Measurements from ENCODE around the gene RACGAP1. TPM values are rescaled to one million over a fixed set of nuclear protein-coding genes. Genes with fewer than 3 reads are reported as not detected.

Gene RACGAP1
- total RNA-seq, 1 experiment from 2014 or later, result 78.6 TPM

DNA sequence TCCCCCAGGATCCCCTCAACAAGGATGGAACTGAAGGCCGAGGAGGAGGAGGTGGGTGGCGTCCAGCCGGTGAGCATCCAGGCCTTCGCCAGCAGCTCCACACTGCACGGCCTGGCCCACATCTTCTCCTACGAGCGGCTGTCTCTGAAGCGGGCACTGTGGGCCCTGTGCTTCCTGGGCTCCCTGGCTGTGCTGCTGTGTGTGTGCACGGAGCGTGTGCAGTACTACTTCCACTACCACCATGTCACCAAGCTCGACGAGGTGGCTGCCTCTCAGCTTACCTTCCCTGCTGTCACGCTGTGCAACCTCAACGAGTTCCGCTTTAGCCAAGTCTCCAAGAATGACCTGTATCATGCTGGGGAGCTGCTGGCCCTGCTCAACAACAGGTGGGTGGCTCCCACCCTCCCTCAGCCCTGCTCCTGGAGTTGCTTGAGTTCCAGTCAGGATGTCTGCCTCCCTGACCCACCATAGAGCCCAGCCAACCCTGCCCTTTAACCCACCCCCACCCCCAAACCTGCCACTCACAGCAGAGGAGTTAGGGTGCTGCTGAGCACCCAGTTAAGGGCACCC, 33.5 kb upstream of the RACGAP1 start:
- H3K9ac ChIP-seq (ENCODE audit: low read length), result peak overlapping the region; percentile 79; the same call in 1 of the 2 replicates
- H3K27me3 ChIP-seq (ENCODE audit: low read length), result no peaks in the 10 kb centered on the region
- H4K20me1 ChIP-seq (ENCODE audit: insufficient read depth, low read depth, low read length), result no peaks in the 10 kb centered on the region
- no peaks in the 10 kb centered on the region for H3K36me3 ChIP-seq (ENCODE audit: insufficient read depth, low read length)
- no peaks in the 10 kb centered on the region for H3K9me2 ChIP-seq (replicated peaks; ENCODE audit: insufficient read depth, low read length)
- peaks cover 34% of the 10 kb centered on the region for H3K4me1 ChIP-seq (ENCODE audit: low read length)
- no peak overlapping the region for H3K27ac ChIP-seq (ENCODE audit: low read length)
- H3K4me3 ChIP-seq (ENCODE audit: low read length), result peak overlapping the region; percentile 81; the same call in 1 of the 2 replicates
- H2AFZ ChIP-seq (ENCODE audit: low read length), result no peak overlapping the region
- peak overlapping the region; percentile 96 for H3K4me2 ChIP-seq (ENCODE audit: low read depth, low read length, poor library complexity, severe bottlenecking)
- no peaks in the 10 kb centered on the region for H3K79me2 ChIP-seq (ENCODE audit: low read length)
- H3K9me3 ChIP-seq (ENCODE audit: low read length), result no peaks in the 10 kb centered on the region
- DNase-seq, result no peak

DNA sequence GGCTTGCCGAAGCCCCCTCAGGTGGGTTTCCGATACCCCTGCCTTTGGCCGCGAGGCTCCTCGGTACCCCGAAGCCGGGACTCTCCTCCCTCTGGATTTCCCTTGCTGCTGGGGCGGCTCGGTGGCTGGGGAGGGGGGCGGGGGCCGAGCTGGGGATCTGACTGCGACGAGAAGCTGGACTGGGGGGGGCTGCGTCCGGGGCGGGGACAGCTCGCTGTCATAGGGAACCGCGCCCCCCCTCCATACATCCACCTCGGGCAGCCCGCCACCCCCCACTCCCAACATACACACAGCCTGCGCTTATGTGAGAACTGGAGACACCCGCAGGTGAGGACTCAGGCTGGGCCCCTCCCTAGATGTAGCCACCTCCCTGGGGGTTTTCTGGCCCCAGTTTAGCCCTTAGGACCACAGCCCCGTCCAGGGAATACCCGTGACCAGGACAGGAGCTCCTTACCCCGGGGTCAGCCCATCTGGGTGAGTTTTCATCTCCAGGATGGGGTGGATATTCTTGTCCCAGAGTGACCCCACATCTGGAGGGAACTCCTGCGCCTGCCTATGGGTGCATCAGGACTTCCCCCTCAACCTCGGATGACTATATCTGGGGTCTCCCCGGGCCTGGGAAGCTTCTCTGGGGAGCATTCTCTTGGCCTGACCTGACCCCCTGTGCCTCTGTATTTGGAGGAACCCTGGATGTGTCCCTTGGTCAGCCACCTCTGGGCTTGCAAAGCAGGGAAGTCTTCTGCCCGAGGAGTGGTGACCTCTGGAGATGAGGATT, 32.8 kb upstream of the RACGAP1 start:
- peak overlapping the region; percentile 16; the same call in 1 of the 2 replicates for H3K27ac ChIP-seq (ENCODE audit: low read length)
- H2AFZ ChIP-seq (ENCODE audit: low read length), result peak overlapping the region; percentile 49; the same call in 1 of the 2 replicates
- H3K4me2 ChIP-seq (ENCODE audit: low read depth, low read length, poor library complexity, severe bottlenecking), result peak overlapping the region; percentile 96
- H3K27me3 ChIP-seq (ENCODE audit: low read length), result no peaks in the 10 kb centered on the region
- no peaks in the 10 kb centered on the region for H3K9me2 ChIP-seq (replicated peaks; ENCODE audit: insufficient read depth, low read length)
- no peaks in the 10 kb centered on the region for H3K79me2 ChIP-seq (ENCODE audit: low read length)
- H3K36me3 ChIP-seq (ENCODE audit: insufficient read depth, low read length), result no peaks in the 10 kb centered on the region
- peak; percentile 65 for DNase-seq
- peak overlapping the region; percentile 81 for H3K4me3 ChIP-seq (ENCODE audit: low read length)
- no peaks in the 10 kb centered on the region for H4K20me1 ChIP-seq (ENCODE audit: insufficient read depth, low read depth, low read length)
- peaks cover 40% of the 10 kb centered on the region for H3K4me1 ChIP-seq (ENCODE audit: low read length)
- H3K9ac ChIP-seq (ENCODE audit: low read length), result peak overlapping the region; percentile 79
- H3K9me3 ChIP-seq (ENCODE audit: low read length), result no peaks in the 10 kb centered on the region

DNA sequence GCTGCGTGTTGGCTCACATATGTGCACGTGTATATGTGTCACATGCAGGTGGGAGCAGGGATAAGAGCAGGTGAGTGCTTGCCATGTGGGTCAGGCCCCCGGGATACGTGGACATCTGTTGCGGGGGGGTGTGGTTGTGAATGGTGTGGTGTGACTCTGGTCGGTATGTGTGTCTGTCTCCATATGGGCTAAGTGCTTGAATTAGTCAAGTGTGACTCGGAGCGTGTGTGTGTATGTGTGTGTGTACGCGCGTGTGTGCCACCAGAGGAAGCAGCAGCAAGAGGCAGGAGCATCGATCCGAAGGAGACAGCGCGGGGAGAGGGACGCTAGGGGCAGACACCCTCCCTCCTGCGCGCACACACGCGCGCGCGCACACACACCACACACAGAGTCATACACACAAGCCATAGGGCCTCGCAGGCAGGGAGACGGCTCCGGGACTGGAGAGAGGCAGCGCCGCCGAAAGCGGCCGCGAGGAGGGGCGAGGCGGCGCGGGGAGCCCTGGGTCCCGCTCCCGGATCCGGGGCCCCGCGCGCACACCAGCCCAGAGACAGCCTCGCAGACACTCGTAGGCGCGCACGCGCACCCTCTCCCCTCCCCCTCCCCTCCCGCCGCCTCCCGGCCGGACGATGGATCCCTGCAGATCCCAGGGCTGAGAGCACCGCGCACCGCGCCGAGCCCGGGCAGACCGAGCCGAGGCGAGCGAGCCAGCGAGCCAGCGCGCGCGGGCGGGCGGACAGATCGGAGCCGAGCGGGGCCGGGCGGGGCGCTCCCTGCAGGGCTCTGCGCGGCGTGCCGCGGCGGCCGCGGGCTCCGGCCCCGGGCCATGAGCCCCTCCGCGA, 31.9 kb upstream of the RACGAP1 start, which contains the start of gene ASIC1:
TSS of gene ASIC1 (plus strand) at position 597 of the 842 bp plus-strand sequence. CDS start 1,171 bp downstream, outside the sequence.
- peak within 1 kb of the TSS; percentile 67 for H2AFZ ChIP-seq (ENCODE audit: low read length)
- H3K4me2 ChIP-seq (ENCODE audit: low read depth, low read length, poor library complexity, severe bottlenecking), result peak within 1 kb of the TSS; percentile 96
- H3K27ac ChIP-seq (ENCODE audit: low read length), result peak within 1 kb of the TSS; percentile 57
- peak within 1 kb of the TSS; percentile 79 for H3K9ac ChIP-seq (ENCODE audit: low read length)
- H3K36me3 ChIP-seq (ENCODE audit: insufficient read depth, low read length), result no peaks in the 10 kb centered on the region
- peak; percentile 84 for DNase-seq
- H4K20me1 ChIP-seq (ENCODE audit: insufficient read depth, low read depth, low read length), result no peaks in the 10 kb centered on the region
- H3K4me3 ChIP-seq (ENCODE audit: low read length), result peak within 1 kb of the TSS; percentile 81
- H3K27me3 ChIP-seq (ENCODE audit: low read length), result no peaks in the 10 kb centered on the region
- H3K9me2 ChIP-seq (replicated peaks; ENCODE audit: insufficient read depth, low read length), result no peaks in the 10 kb centered on the region
- no peaks in the 10 kb centered on the region for H3K79me2 ChIP-seq (ENCODE audit: low read length)
- peaks cover 40% of the 10 kb centered on the region for H3K4me1 ChIP-seq (ENCODE audit: low read length)
- H3K9me3 ChIP-seq (ENCODE audit: low read length), result no peaks in the 10 kb centered on the region

DNA sequence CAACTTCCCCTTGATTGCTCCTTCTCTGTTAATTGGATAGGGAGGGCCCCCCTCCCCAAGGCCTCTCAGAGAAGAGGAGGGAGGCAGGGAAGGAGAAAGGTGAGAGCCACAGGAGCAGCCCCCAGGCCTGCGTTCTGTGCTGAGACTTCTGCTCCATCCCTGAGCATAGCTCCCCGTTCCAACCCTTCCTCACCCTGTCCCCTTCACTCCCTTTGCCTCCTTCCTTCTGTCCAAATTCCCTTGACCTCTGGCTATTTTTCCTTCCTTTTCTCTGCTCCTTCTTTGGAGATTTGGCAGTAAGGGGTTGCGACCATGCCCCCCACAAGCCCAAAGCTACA, 31.3 kb upstream of the RACGAP1 start:
- Histone ChIP-seq H3K4me1 (ENCODE audit: low read length) (peaks cover 40% of the 10 kb centered on the region), H2AFZ (ENCODE audit: low read length) (peak overlapping the region; percentile 67)

DNA sequence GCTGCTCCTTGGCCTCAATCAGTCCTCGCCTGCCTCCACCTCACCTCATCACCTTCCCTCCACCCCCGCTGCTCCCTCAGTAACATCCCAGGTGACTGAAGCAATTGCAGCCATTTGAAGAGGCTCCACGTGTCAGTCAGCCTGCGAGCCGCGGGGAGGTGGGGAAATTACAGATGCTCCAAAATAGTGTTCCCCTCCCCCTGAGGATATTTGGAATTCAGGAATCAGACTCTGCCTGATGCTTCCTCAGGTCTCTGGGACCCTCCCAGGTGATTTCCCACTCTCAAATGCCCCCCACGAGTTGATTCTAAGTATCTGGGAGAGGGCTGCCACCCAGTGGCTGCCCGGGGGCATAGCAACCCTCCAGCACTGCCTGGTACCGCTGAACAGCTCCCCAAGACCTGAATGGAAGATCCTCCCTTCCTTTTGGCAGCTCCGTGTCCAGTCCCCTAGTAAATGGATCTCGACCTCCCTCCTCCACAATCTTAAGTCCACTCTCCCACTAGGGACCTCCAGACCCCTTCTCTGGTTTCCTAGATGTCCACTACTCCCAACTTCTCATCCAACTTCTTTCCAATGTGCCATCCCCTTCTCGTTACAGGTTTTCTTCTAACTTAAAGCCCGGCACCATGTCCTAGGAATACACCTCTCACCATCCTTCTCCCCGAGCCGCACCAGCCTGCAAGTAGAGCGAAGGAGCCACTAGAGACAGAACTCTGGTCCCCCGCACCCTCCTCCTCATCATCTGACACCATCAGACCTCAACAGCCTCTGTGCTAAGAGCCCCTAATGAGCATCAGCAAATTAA, 30.7 kb upstream of the RACGAP1 start:
- Histone ChIP-seq H3K9me2 (replicated peaks; ENCODE audit: insufficient read depth, low read length) (no peaks in the 10 kb centered on the region), H3K9me3 (ENCODE audit: low read length) (no peaks in the 10 kb centered on the region), H4K20me1 (ENCODE audit: insufficient read depth, low read depth, low read length) (no peaks in the 10 kb centered on the region), H3K36me3 (ENCODE audit: insufficient read depth, low read length) (no peaks in the 10 kb centered on the region), H3K27me3 (ENCODE audit: low read length) (no peaks in the 10 kb centered on the region), H3K27ac (ENCODE audit: low read length) (peak overlapping the region; percentile 57), H3K9ac (ENCODE audit: low read length) (peak overlapping the region; percentile 79), H2AFZ (ENCODE audit: low read length) (peak overlapping the region; percentile 78), H3K4me2 (ENCODE audit: low read depth, low read length, poor library complexity, severe bottlenecking) (peak overlapping the region; percentile 96), H3K4me1 (ENCODE audit: low read length) (peaks cover 40% of the 10 kb centered on the region), H3K79me2 (ENCODE audit: low read length) (no peaks in the 10 kb centered on the region), H3K4me3 (ENCODE audit: low read length) (peak overlapping the region; percentile 81)
- DNase-seq, result peak; percentile 90

More for the DNA sequence above, 31.3 kb upstream of the RACGAP1 start:
- peak overlapping the region; percentile 96 for H3K4me2 ChIP-seq (ENCODE audit: low read depth, low read length, poor library complexity, severe bottlenecking)
- H3K9ac ChIP-seq (ENCODE audit: low read length), result peak overlapping the region; percentile 79
- no peaks in the 10 kb centered on the region for H3K79me2 ChIP-seq (ENCODE audit: low read length)
- H3K27ac ChIP-seq (ENCODE audit: low read length), result peak overlapping the region; percentile 57
- no peaks in the 10 kb centered on the region for H3K27me3 ChIP-seq (ENCODE audit: low read length)
- peak overlapping the region; percentile 81 for H3K4me3 ChIP-seq (ENCODE audit: low read length)
- no peaks in the 10 kb centered on the region for H3K36me3 ChIP-seq (ENCODE audit: insufficient read depth, low read length)
- H4K20me1 ChIP-seq (ENCODE audit: insufficient read depth, low read depth, low read length), result no peaks in the 10 kb centered on the region
- no peak for DNase-seq
- no peaks in the 10 kb centered on the region for H3K9me3 ChIP-seq (ENCODE audit: low read length)
- no peaks in the 10 kb centered on the region for H3K9me2 ChIP-seq (replicated peaks; ENCODE audit: insufficient read depth, low read length)

DNA sequence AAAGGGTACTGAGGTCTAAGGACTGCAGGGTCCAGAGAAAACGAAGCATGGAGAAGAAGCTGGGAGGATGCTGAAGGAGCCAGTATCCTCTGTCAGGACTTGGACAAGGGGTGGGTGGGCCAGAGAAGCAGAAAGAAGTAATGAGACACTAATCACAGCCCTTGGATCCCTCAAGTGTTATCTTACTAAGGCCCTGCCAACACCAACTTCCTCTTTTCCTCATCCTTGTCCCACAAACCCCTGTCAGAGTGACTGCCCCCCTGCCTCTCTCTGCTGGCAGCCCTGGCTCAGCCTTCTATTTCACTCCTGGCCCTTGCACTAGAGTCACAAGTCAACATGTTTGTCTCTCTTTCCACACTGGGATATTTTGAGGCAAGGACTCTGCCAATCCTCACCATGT, 28.3 kb upstream of the RACGAP1 start:
- DNase-seq, result no peak
- peaks cover 32% of the 10 kb centered on the region for H3K4me1 ChIP-seq (ENCODE audit: low read length)
- H3K9me2 ChIP-seq (replicated peaks; ENCODE audit: insufficient read depth, low read length), result no peaks in the 10 kb centered on the region
- no peaks in the 10 kb centered on the region for H3K36me3 ChIP-seq (ENCODE audit: insufficient read depth, low read length)
- no peak overlapping the region for H3K9ac ChIP-seq (ENCODE audit: low read length)
- no peaks in the 10 kb centered on the region for H3K9me3 ChIP-seq (ENCODE audit: low read length)
- H3K27me3 ChIP-seq (ENCODE audit: low read length), result no peaks in the 10 kb centered on the region
- H3K79me2 ChIP-seq (ENCODE audit: low read length), result no peaks in the 10 kb centered on the region
- no peak overlapping the region for H2AFZ ChIP-seq (ENCODE audit: low read length)
- no peak overlapping the region for H3K4me2 ChIP-seq (ENCODE audit: low read depth, low read length, poor library complexity, severe bottlenecking)
- H3K27ac ChIP-seq (ENCODE audit: low read length), result no peak overlapping the region
- H3K4me3 ChIP-seq (ENCODE audit: low read length), result no peak overlapping the region
- no peaks in the 10 kb centered on the region for H4K20me1 ChIP-seq (ENCODE audit: insufficient read depth, low read depth, low read length)

DNA sequence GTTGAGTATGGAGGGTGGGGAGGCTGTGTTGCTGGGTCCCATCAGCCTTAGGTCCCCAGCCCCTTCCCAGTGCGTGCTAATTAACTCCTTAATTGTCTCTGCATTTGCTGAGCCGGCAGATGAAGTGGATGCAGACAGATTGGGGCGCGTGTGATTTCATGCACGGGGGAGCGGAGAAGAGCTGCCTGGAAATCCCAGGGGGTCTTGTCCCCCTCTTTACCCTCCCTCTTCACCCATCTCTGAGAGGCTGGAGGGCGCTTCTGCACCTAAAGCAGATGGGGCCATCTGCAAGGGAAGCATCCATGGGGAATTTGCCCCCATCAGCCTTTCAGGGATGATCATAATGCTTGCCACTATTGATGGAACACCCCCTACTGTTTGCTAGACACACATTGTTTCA, 27.7 kb upstream of the RACGAP1 start:
- Histone ChIP-seq H3K27me3 (ENCODE audit: low read length) (no peaks in the 10 kb centered on the region), H3K27ac (ENCODE audit: low read length) (no peak overlapping the region)
- DNase-seq, result no peak

More for the DNA sequence above, 27.7 kb upstream of the RACGAP1 start:
- H3K9ac ChIP-seq (ENCODE audit: low read length), result no peak overlapping the region
- peaks cover 26% of the 10 kb centered on the region for H3K4me1 ChIP-seq (ENCODE audit: low read length)
- H3K9me3 ChIP-seq (ENCODE audit: low read length), result no peaks in the 10 kb centered on the region
- H2AFZ ChIP-seq (ENCODE audit: low read length), result no peak overlapping the region
- no peaks in the 10 kb centered on the region for H3K9me2 ChIP-seq (replicated peaks; ENCODE audit: insufficient read depth, low read length)
- no peaks in the 10 kb centered on the region for H3K79me2 ChIP-seq (ENCODE audit: low read length)
- no peak overlapping the region for H3K4me2 ChIP-seq (ENCODE audit: low read depth, low read length, poor library complexity, severe bottlenecking)
- H4K20me1 ChIP-seq (ENCODE audit: insufficient read depth, low read depth, low read length), result no peaks in the 10 kb centered on the region
- no peak overlapping the region for H3K4me3 ChIP-seq (ENCODE audit: low read length)
- no peaks in the 10 kb centered on the region for H3K36me3 ChIP-seq (ENCODE audit: insufficient read depth, low read length)

Data from Karpas-422 (cell line).